Heart left ventricle (tissue), 16 donors: ENCODE data around the gene PHF20. TPM values are rescaled to one million over a fixed set of nuclear protein-coding genes. Genes with fewer than 3 reads are reported as not detected.

ENCODE experiments used
- ATAC-seq, 4 donors: fragments of 200-7000 bp; cut with Tn5 transposase; one replicate each; pipeline ENCODE4 v1.9.1; 2020 to 2022; ENCODE audit warnings: moderate library complexity in 4 of 4, mild to moderate bottlenecking in 3 of 4, moderate number of reproducible peaks in 1 of 4
- DNase-seq, 5 donors: peaks; one replicate each; pipeline ENCODE4 v3.0.0-alpha.2; 2020
- H3K27ac ChIP-seq, 12 donors: fragments of 200-600 bp; sonication (generic) in 4 of 12; one replicate each; pipeline versions ENCODE4 v1.5.0 to v1.8.0; 2016 to 2022; ENCODE audit warnings: mild to moderate bottlenecking in 2 of 12
- H3K27me3 ChIP-seq, 9 donors: fragments of 200-600 bp; sonication (generic) in 2 of 9; one replicate each; pipeline versions ENCODE4 v1.5.1 to v1.8.0; 2016 to 2022; ENCODE audit warnings: mild to moderate bottlenecking in 3 of 9
- H3K36me3 ChIP-seq, 9 donors: fragments of 200-600 bp; sonication (generic) in 2 of 9; one replicate each; pipeline versions ENCODE4 v1.5.0 to v1.8.0; 2018 to 2022; ENCODE audit warnings: mild to moderate bottlenecking in 2 of 9
- H3K4me1 ChIP-seq, 12 donors: fragments of 200-600 bp; sonication (generic) in 4 of 12; one replicate each; pipeline versions ENCODE4 v1.5.0 to v1.8.0; 2016 to 2022; ENCODE audit warnings: mild to moderate bottlenecking in 3 of 12
- H3K4me3 ChIP-seq, 12 donors: fragments of 200-600 bp; sonication (generic) in 4 of 12; one replicate each; pipeline versions ENCODE4 v1.5.0 to v1.8.0; 2017 to 2022; ENCODE audit warnings: mild to moderate bottlenecking in 9 of 12, moderate library complexity in 4 of 12
- H3K9me3 ChIP-seq, 12 donors: fragments of 200-600 bp; sonication (generic) in 4 of 12; one replicate each; pipeline versions ENCODE4 v1.5.0 to v1.8.0; 2016 to 2022; ENCODE audit warnings: mild to moderate bottlenecking in 1 of 12
- POLR2A ChIP-seq, 2 donors: fragments of 450-650 bp; IDR thresholded peaks; one replicate each; pipeline ENCODE4 v1.6.1; 2017; ENCODE audit warnings: antibody characterized with exemption in 2 of 2, mild to moderate bottlenecking in 2 of 2, moderate library complexity in 2 of 2
- WGBS, 4 donors: extraction: QIAGEN DNeasy Blood & Tissue Kit in 2 of 4; methylation state at CpG; one replicate each; pipeline versions ENCODE4 v1.1.5 to v1.1.7; 2013 to 2018; 5-methylcytosine and 5-hydroxymethylcytosine counted together
- intact Hi-C, 10 donors: fragments of 100-400 bp; cut with DNase I; formaldehyde crosslinking; loops; one replicate each; pipeline versions ENCODE4 v1.11.1 to v1.14.2; 2022
- polyA plus RNA-seq, 2 donors: library from polyadenylated mRNA; stranded (reverse); fragments of 200-250 nt; gene quantifications; one replicate each; pipeline ENCODE4 v1.2.3, GENCODE V29; 2013
- total RNA-seq, 9 donors: library from RNA; depleted of rRNA in 2 of 9; stranded (reverse); fragments of >200 nt in 2 of 9; fragmentation: NEBNext Ultra II Directional in 3 of 9; extraction: Animal tissue kit (Norgen Biotek cat#: 25700) in 3 of 9; gene quantifications; one replicate each; pipeline versions ENCODE4 v1.1.0 to v1.2.4, GENCODE V29; 2016 to 2023
- TF ChIP-seq, protein P1 (sequence below), 12 donors: fragments of 200-600 bp; sonication (generic) in 4 of 12; IDR thresholded peaks; one replicate each; pipeline versions ENCODE4 v1.5.0 to v1.8.0; 2018 to 2022; ENCODE audit warnings: antibody characterized with exemption in 12 of 12, mild to moderate bottlenecking in 5 of 12
- donor health status: ischemic (EF 13 %, LVEDD 7.1; RV severe dilation, severe dysfunction).
- donor health status: healthy with polysubstance abuse.
- donor health status: DM: no; HTN: yes; CAD: no.
- donor health status: DM: no; HTN: no; CAD: no.
- donor health status: ischemic (EF 25% LVEDD 6.9; RV normal size, moderate dysfunction).
- donor health status: ischemic (EF 25% LVEDD 5.7; RV mildly dilated, moderate dysfunction).
- donor health status: healthy.
- donor health status: DM: yes; HTN: yes; CAD: no.
- donor health status: ischemic (EF 35%, LVEDD 5.7; RV mildly dilated, moderate dysfunction).
- donor health status: nonischemic (EF 11% LVEDD 7.7; RV severe dilation, severe dysfunction).
- donor health status: DM: yes; HTN: yes; CAD: no.
- donor health status: PGD.
- donor health status: ischemic (EF 29% LVEDD 5.4; RV normal size, mild dysfunction).
- donor health status: nonischemic (EF 23%, LVEDD 6.1; RV moderate dilation, normal function).

PHF20 gene
- total and polyA plus RNA-seq, 11 donors = 25.8 to 48.9 (median 36.5) TPM

DNA sequence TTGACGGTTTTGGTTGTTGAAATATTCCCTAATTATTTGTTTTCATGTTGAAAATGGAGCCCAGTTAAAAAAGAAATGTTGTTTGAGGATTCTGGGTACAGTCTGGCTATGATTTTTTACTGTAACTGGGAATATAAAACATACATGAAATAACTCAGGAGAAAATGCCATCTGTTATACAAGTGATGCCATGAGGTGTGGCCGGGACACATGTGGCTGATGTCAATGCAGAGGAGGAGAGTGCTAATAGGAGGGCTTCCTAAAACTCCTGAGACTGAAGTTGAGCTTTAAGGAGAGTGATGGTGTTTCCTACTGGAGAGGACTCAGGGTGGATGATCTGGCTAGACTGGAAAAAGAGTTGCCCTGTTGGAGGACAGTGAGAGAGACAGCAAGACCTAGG, 169.8 kb downstream of the PHF20 start:
- no peak for ATAC-seq
- 94 to 97% (median 95%) methylated on average over 2 of the region's 2 CpGs for WGBS, 4 donors
- TF ChIP-seq, protein P1, sequence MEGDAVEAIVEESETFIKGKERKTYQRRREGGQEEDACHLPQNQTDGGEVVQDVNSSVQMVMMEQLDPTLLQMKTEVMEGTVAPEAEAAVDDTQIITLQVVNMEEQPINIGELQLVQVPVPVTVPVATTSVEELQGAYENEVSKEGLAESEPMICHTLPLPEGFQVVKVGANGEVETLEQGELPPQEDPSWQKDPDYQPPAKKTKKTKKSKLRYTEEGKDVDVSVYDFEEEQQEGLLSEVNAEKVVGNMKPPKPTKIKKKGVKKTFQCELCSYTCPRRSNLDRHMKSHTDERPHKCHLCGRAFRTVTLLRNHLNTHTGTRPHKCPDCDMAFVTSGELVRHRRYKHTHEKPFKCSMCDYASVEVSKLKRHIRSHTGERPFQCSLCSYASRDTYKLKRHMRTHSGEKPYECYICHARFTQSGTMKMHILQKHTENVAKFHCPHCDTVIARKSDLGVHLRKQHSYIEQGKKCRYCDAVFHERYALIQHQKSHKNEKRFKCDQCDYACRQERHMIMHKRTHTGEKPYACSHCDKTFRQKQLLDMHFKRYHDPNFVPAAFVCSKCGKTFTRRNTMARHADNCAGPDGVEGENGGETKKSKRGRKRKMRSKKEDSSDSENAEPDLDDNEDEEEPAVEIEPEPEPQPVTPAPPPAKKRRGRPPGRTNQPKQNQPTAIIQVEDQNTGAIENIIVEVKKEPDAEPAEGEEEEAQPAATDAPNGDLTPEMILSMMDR (IDR thresholded peaks at IDR 0.05) = no peak
- no peak for TF ChIP-seq POLR2A (IDR thresholded peaks at IDR 0.05)

DNA sequence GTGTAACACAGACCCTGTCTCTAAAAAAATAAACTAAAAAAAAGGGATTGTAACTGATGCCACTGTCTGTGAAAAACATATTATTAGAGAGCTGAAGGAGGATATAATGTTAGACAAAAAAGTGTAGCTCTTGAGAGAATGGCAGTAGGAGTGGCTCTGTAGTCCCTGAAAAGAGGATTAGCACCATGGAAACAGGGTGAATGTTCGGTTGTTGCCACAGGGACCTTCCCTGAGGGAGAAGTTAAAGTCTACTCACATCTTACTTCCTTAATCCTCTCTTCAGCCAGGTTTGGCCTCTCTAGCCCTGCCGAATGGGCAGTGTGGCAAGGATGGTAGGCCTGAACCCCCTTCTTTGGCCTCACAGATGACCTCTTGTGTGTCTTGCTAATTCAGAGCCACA, 170.4 kb downstream of the PHF20 start:
- H3K9me3 ChIP-seq = no peaks in the 10 kb centered on the region
- intact Hi-C loops = no loop called here
- DNase-seq (no peak), ATAC-seq (no peak)
- 80 to 91% (median 88%) methylated on average over 2 of the region's 2 CpGs for WGBS, 4 donors
- no peaks in the 10 kb centered on the region for H3K4me1 ChIP-seq
- peaks cover 0 to 81% (median 70%) of the 10 kb centered on the region in 9 donors for H3K36me3 ChIP-seq
- H3K27me3 ChIP-seq = no peaks in the 10 kb centered on the region
- TF ChIP-seq, protein P1 (IDR thresholded peaks at IDR 0.05) = no peak
- TF ChIP-seq POLR2A (IDR thresholded peaks at IDR 0.05) = no peak
- H3K4me3 ChIP-seq = no peak overlapping the region
- no peak overlapping the region for H3K27ac ChIP-seq

More for the DNA sequence above, 169.8 kb downstream of the PHF20 start:
- Histone ChIP-seq H3K9me3 (no peaks in the 10 kb centered on the region), H3K36me3 (peaks cover 0 to 83% (median 70%) of the 10 kb centered on the region in 9 donors), H3K27ac (no peak overlapping the region), H3K4me1 (no peaks in the 10 kb centered on the region), H3K27me3 (no peaks in the 10 kb centered on the region), H3K4me3 (no peak overlapping the region)
- intact Hi-C loops = no loop called here
- DNase-seq = no peak

DNA sequence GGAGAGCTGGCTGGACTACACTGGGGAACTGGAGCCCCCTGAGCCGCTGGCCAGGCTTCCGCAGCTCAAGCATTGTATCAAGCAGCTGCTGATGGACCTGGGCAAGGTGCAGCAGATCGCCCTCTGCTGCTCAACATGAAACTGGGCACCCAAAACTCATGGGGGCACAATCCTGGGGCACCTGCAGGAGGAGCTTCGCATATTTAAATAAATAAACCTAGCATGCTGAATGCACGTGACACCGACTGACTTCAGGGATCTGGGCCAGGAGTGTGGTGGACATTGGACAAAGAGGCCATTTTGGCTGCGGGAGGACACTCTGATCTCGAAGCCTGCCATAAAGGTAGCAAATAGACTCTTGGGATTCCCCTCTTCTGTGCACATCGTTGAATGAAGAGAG, 175.7 kb downstream of the PHF20 start:
- ATAC-seq (peak in 1 of 4 donors; percentile 18), DNase-seq (no peak)
- Histone ChIP-seq H3K4me3 (no peak overlapping the region), H3K9me3 (no peaks in the 10 kb centered on the region), H3K4me1 (peaks cover 1 to 14% (median 9%) of the 10 kb centered on the region in 12 donors), H3K36me3 (peaks cover 0 to 54% (median 48%) of the 10 kb centered on the region in 9 donors), H3K27ac (peak overlapping the region in 1 of 12 donors; percentile 35), H3K27me3 (no peaks in the 10 kb centered on the region)
- TF ChIP-seq, protein P1 (IDR thresholded peaks at IDR 0.05) = peak in 6 of 12 donors; percentile 7 to 27 (median 16)
- TF ChIP-seq POLR2A (IDR thresholded peaks at IDR 0.05) = no peak
- intact Hi-C loops = no loop called here
- WGBS, 4 donors = 81 to 85% (median 83%) methylated on average over 9 of the region's 9 CpGs

DNA sequence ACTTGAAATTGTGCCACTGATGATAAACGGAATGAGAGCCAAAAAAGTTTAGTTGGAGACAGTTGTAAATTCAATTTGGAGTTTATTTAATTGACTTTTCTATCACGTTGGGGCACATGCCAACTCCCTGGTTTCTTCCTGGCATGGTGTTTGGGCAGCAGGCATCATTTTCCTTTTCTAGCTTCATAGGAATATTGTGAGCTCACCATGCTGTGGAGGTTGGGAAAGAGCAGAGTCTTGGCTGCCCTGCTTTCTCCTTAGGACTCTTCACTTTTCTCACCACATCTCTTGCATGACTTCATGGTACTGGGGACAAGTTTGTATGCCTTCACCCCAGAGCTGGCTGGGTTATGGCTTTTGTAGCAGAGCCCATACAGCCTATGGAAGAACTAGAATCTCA, 176.1 kb downstream of the PHF20 start:
- Histone ChIP-seq H3K36me3 (peaks cover 0 to 50% (median 45%) of the 10 kb centered on the region in 9 donors), H3K4me3 (no peak overlapping the region), H3K27ac (peak overlapping the region in 1 of 12 donors; percentile 35), H3K9me3 (no peaks in the 10 kb centered on the region), H3K27me3 (no peaks in the 10 kb centered on the region), H3K4me1 (peaks cover 4 to 18% (median 13%) of the 10 kb centered on the region in 12 donors)
- TF ChIP-seq, protein P1 (IDR thresholded peaks at IDR 0.05) = no peak
- TF ChIP-seq POLR2A (IDR thresholded peaks at IDR 0.05) = no peak
- peak in 1 of 4 donors; percentile 31 for ATAC-seq
- intact Hi-C loops = no loop called here
- 73 to 91% (median 89%) methylated on average over 2 of the region's 2 CpGs for whole genome bisulfite sequencing, 4 donors
- DNase-seq = no peak
